HepG2 (cell line): Measurements from ENCODE around the gene STK25. TPM values are rescaled to one million over a fixed set of nuclear protein-coding genes. Genes with fewer than 3 reads are reported as not detected.
A peak's percentile ranks its signal among the peaks of the same experiment; 100 is the strongest.

ENCODE experiments used
- ATAC-seq: fragments of 200-7000 bp; cut with Tn5 transposase; 3 replicates; pipeline ENCODE4 v1.9.1; 2020; ENCODE audit warnings: mild to moderate bottlenecking, moderate library complexity
- BruUV-seq: library from RNA; stranded (reverse); fragments of 400-500 nt; replicated peaks from 2 replicates; lab custom pipeline; 2021; lab: Mats Ljungman, UMichigan
- CTCF ChIA-PET: fragments of 300-600 bp; formaldehyde crosslinking; extraction: SDS; loops from one replicate; lab custom pipeline; 2021; ENCODE audit warnings: low total read pairs, inconsistent platforms, low intra/inter-chr PET ratio; lab: Yijun Ruan, JAX
- POLR2A ChIA-PET: fragments of 350-600 bp; sonication (Branson Sonifier 250); formaldehyde crosslinking; loops from one replicate; lab custom pipeline; 2020; ENCODE audit warnings: antibody characterized with exemption, inconsistent platforms; lab: Yijun Ruan, JAX
- DNase-seq: peaks from one replicate; pipeline ENCODE4 v3.0.0-alpha.2; 2015; ENCODE audit warnings: low spot score
- FAIRE-seq: peaks from 3 replicates; lab custom pipeline; 2011; peaks lifted over from hg19 to GRCh38; lab: Jason Lieb, UNC
- H2AFZ ChIP-seq: one replicate; pipeline ENCODE4 v1.6.1; 2011; ENCODE audit warnings: low read length, inconsistent platforms
- H3K27ac ChIP-seq: fragments of 300-600 bp; 3 replicates; pipeline ENCODE4 v1.8.0; 2011; ENCODE audit warnings: mixed run types, mild to moderate bottlenecking, mixed read lengths, low read length, inconsistent platforms; ENCODE audit not compliant: insufficient read depth; ENCODE audit errors: extremely low read length
- H3K27me3 ChIP-seq, 2 experiments: fragments of 200-600 bp in 1 of 2; 2 replicates in 1 of 2; 3 replicates in 1 of 2; pipeline versions ENCODE4 v1.6.0 to v1.8.0; 2011; ENCODE audit warnings: low read length in 2 of 2, mild to moderate bottlenecking in 2 of 2, moderate library complexity in 2 of 2, inconsistent platforms in 1 of 2; ENCODE audit not compliant: insufficient read depth in 2 of 2, control insufficient read depth in 1 of 2
- H3K36me3 ChIP-seq, 2 experiments: fragments of 200-600 bp in 1 of 2; replicated peaks in 1 of 2; 2 replicates in 1 of 2; 3 replicates in 1 of 2; pipeline versions ENCODE4 v1.5.1 to v1.8.0; 2011; ENCODE audit warnings: low read length in 2 of 2, inconsistent platforms in 1 of 2; ENCODE audit not compliant: insufficient read depth in 2 of 2, control insufficient read depth in 1 of 2
- H3K4me1 ChIP-seq: 2 replicates; pipeline ENCODE4 v1.5.1; 2012; ENCODE audit warnings: low read length, inconsistent platforms; ENCODE audit not compliant: insufficient read depth
- H3K4me2 ChIP-seq: 2 replicates; pipeline ENCODE4 v1.6.0; 2011; ENCODE audit warnings: low read depth, low read length, inconsistent platforms
- H3K4me3 ChIP-seq, 3 experiments: fragments of 200-600 bp in 1 of 3; sonication (generic), shearing (Covaris generic) in 1 of 3; replicated peaks in 1 of 3; 2 replicates each; pipeline ENCODE4 v1.5.1; 2011 to 2016; ENCODE audit warnings: low read length in 3 of 3, inconsistent platforms in 2 of 3, low read depth in 2 of 3, mild to moderate bottlenecking in 2 of 3, control low read depth in 1 of 3, mixed read lengths in 1 of 3; ENCODE audit not compliant: insufficient read depth in 1 of 3
- H3K79me2 ChIP-seq: one replicate; pipeline ENCODE4 v1.6.1; 2011; ENCODE audit warnings: low read length, inconsistent platforms; ENCODE audit not compliant: insufficient read depth
- H3K9ac ChIP-seq: 2 replicates; pipeline ENCODE4 v1.6.0; 2011; ENCODE audit warnings: mild to moderate bottlenecking, low read depth, low read length, inconsistent platforms; ENCODE audit not compliant: insufficient read depth
- H3K9me3 ChIP-seq: 2 replicates; pipeline ENCODE4 v1.5.1; 2012; ENCODE audit warnings: mild to moderate bottlenecking, low read length
- H4K20me1 ChIP-seq: 2 replicates; pipeline ENCODE4 v1.6.0; 2011; ENCODE audit warnings: inconsistent platforms, mild to moderate bottlenecking, low read length, moderate library complexity; ENCODE audit not compliant: insufficient read depth
- EED ChIP-seq: sonication (generic); formaldehyde crosslinking; IDR thresholded peaks from 2 replicates; pipeline ENCODE4 v1.5.0; 2020; ENCODE audit warnings: mild to moderate bottlenecking, missing genetic modification reagents
- RBFOX2 ChIP-seq: fragments of 200-400 bp; formaldehyde crosslinking; IDR thresholded peaks from 2 replicates; pipeline ENCODE4 v1.6.1; 2017; ENCODE audit warnings: low read depth, mild to moderate bottlenecking, low read length
- RXRA ChIP-seq: sonication (generic); formaldehyde crosslinking; IDR thresholded peaks from 2 replicates; pipeline ENCODE4 v1.5.1; 2020; ENCODE audit warnings: missing genetic modification reagents
- SMAD9 ChIP-seq: sonication (generic); formaldehyde crosslinking; IDR thresholded peaks from 2 replicates; pipeline ENCODE4 v1.5.1; 2020; ENCODE audit warnings: mild to moderate bottlenecking, missing genetic modification reagents
- ZC3H13 ChIP-seq: sonication (generic); formaldehyde crosslinking; IDR thresholded peaks from 2 replicates; pipeline ENCODE4 v1.8.1; 2023; ENCODE audit warnings: mild to moderate bottlenecking, missing genetic modification reagents, moderate library complexity
- ZMAT5 ChIP-seq: sonication (generic); formaldehyde crosslinking; IDR thresholded peaks from 2 replicates; pipeline ENCODE4 v1.5.0; 2020; ENCODE audit warnings: mild to moderate bottlenecking, low read depth, missing genetic modification reagents, borderline replicate concordance
- WGBS: methylation state at CpG from one replicate; pipeline ENCODE4 v1.1.6; 2017; ENCODE audit warnings: low lambda C conversion rate; 5-methylcytosine and 5-hydroxymethylcytosine counted together
- in situ Hi-C: cut with HindIII; loops from 2 replicates; pipeline ENCODE4 v1.10.0; 2017; ENCODE audit warnings: low pct_unique_long_range_greater_than_20kb; ENCODE audit not compliant: extremely low pct_ligation_motif_present
- intact Hi-C: fragments of 100-400 bp; cut with micrococcal nuclease; formaldehyde crosslinking; loops from one replicate; pipeline ENCODE4 v1.10.0; 2022; ENCODE audit not compliant: unreplicated experiment
- polyA plus RNA-seq, 8 experiments: library from polyadenylated mRNA; depleted of rRNA in 3 of 8; stranded (reverse) in 7 of 8; unstranded in 1 of 8; fragments of >200 nt; fragmentation: Illumina TruSeq in 4 of 8; extraction: Trizol in 4 of 8; gene quantifications; 2 replicates each; pipeline versions ENCODE4 v1.2.1 to v1.2.3, GENCODE V29; 2011 to 2016; ENCODE audit warnings: low read depth in 4 of 8, missing spikeins in 1 of 8, mixed read lengths in 1 of 8; ENCODE audit not compliant: insufficient read depth in 1 of 8
- total RNA-seq, 5 experiments: library from RNA; depleted of rRNA; stranded (reverse); fragments of >200 nt; fragmentation: Illumina TruSeq; extraction: Trizol; gene quantifications; 2 replicates each; pipeline ENCODE4 v1.2.3, GENCODE V29; 2016; ENCODE audit warnings: low read depth in 1 of 5
- TF ChIP-seq, protein P1 (sequence below): sonication (generic); formaldehyde crosslinking; IDR thresholded peaks from 2 replicates; pipeline ENCODE4 v1.5.1; 2020; ENCODE audit warnings: mild to moderate bottlenecking, missing genetic modification reagents, moderate library complexity
- TF ChIP-seq, protein P2 (sequence below): sonication (generic); formaldehyde crosslinking; IDR thresholded peaks from 2 replicates; pipeline ENCODE4 v1.5.0; 2020; ENCODE audit warnings: mild to moderate bottlenecking, missing genetic modification reagents, moderate library complexity
- TF ChIP-seq, protein P3 (sequence below): IDR thresholded peaks from 2 replicates; pipeline ENCODE4 v1.6.1; 2016; ENCODE audit warnings: missing compliant biosample characterization, missing genetic modification reagents, borderline replicate concordance
- TF ChIP-seq, protein P4 (sequence below): sonication (generic); formaldehyde crosslinking; IDR thresholded peaks from 2 replicates; pipeline ENCODE4 v1.4.0; 2020; ENCODE audit warnings: missing genetic modification reagents
- TF ChIP-seq, protein P5 (sequence below): IDR thresholded peaks from 2 replicates; pipeline ENCODE4 v1.6.1; 2018; ENCODE audit warnings: missing genetic modification reagents, mild to moderate bottlenecking, missing compliant biosample characterization

STK25 gene
- total and polyA plus RNA-seq, 2 of the 13 experiments (the other 11 are each of a cell fraction or from before 2014, with no cell fraction given): 177 to 481 TPM

GRCh38 chr2:241503776-241504392, 4.5 kb downstream of the STK25 start (continued):
- TF ChIP-seq, protein P1, sequence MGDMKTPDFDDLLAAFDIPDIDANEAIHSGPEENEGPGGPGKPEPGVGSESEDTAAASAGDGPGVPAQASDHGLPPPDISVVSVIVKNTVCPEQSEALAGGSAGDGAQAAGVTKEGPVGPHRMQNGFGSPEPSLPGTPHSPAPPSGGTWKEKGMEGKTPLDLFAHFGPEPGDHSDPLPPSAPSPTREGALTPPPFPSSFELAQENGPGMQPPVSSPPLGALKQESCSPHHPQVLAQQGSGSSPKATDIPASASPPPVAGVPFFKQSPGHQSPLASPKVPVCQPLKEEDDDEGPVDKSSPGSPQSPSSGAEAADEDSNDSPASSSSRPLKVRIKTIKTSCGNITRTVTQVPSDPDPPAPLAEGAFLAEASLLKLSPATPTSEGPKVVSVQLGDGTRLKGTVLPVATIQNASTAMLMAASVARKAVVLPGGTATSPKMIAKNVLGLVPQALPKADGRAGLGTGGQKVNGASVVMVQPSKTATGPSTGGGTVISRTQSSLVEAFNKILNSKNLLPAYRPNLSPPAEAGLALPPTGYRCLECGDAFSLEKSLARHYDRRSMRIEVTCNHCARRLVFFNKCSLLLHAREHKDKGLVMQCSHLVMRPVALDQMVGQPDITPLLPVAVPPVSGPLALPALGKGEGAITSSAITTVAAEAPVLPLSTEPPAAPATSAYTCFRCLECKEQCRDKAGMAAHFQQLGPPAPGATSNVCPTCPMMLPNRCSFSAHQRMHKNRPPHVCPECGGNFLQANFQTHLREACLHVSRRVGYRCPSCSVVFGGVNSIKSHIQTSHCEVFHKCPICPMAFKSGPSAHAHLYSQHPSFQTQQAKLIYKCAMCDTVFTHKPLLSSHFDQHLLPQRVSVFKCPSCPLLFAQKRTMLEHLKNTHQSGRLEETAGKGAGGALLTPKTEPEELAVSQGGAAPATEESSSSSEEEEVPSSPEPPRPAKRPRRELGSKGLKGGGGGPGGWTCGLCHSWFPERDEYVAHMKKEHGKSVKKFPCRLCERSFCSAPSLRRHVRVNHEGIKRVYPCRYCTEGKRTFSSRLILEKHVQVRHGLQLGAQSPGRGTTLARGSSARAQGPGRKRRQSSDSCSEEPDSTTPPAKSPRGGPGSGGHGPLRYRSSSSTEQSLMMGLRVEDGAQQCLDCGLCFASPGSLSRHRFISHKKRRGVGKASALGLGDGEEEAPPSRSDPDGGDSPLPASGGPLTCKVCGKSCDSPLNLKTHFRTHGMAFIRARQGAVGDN (CRISPR knock-in tag): peak; percentile 69
- TF ChIP-seq RXRA (CRISPR knock-in tag) (peak; percentile 32; the same call in 1 of the 2 replicates), ZC3H13 (no peak), RBFOX2 (0 out of 2 replicates have a peak, but pooled peaks have one; percentile 46)
- TF ChIP-seq, protein P2, sequence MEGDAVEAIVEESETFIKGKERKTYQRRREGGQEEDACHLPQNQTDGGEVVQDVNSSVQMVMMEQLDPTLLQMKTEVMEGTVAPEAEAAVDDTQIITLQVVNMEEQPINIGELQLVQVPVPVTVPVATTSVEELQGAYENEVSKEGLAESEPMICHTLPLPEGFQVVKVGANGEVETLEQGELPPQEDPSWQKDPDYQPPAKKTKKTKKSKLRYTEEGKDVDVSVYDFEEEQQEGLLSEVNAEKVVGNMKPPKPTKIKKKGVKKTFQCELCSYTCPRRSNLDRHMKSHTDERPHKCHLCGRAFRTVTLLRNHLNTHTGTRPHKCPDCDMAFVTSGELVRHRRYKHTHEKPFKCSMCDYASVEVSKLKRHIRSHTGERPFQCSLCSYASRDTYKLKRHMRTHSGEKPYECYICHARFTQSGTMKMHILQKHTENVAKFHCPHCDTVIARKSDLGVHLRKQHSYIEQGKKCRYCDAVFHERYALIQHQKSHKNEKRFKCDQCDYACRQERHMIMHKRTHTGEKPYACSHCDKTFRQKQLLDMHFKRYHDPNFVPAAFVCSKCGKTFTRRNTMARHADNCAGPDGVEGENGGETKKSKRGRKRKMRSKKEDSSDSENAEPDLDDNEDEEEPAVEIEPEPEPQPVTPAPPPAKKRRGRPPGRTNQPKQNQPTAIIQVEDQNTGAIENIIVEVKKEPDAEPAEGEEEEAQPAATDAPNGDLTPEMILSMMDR (CRISPR knock-in tag): peak; percentile 34

DNA sequence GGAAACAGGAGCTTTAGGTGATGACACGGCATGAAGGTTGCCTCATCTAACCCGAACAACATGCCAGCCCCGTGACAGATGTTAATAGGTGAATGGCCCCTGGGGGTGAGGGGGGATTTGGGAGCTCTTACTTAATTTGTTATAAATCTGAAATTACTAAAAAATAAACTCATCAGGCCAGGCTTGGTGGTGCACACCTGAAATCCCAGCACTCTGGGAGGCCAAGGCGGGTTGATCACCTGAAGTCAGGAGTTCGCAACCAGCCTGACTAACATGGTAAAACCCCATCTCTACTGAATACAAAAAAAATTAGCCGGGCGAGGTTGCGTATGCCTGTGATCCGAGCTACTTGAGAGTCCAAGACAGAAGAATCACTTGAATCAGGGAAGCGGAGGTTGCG, 6.1 kb downstream of the STK25 start:
- CTCF ChIA-PET: no interaction called here
- H3K4me1 ChIP-seq: peaks cover 35% of the 10 kb centered on the region
- WGBS: 98% methylated on average over 11 of the region's 11 CpGs
- POLR2A ChIA-PET: interaction anchor here (0.7 to 1.1 kb wide), 2 partner anchors 9 to 50 kb away, joined by 3 read pairs; no protein-coding TSS in a partner anchor
- no peaks in the 10 kb centered on the region for H3K27me3 ChIP-seq
- DNase-seq: no peak
- peaks cover 57% of the 10 kb centered on the region for H3K79me2 ChIP-seq
- intact Hi-C loops: loop anchor here (10.0 kb wide), 1 partner anchor 147 kb away; the partner anchor contains the start of gene FARP2
- FAIRE-seq: no peak
- H3K36me3 ChIP-seq: peaks cover 30 to 44% of the 10 kb centered on the region in 2 experiments
- no peak overlapping the region for H2AFZ ChIP-seq
- no peak for ATAC-seq
- no peaks in the 10 kb centered on the region for H3K9me3 ChIP-seq
- no TSS peak for BruUV-seq
- H3K4me2 ChIP-seq: no peak overlapping the region
- in situ Hi-C loops: no loop called here
- no peak overlapping the region for H3K27ac ChIP-seq
- no peak overlapping the region for H3K9ac ChIP-seq
- no peak overlapping the region for H3K4me3 ChIP-seq
- H4K20me1 ChIP-seq: peaks cover 34% of the 10 kb centered on the region; the same call in 1 of the 2 replicates
- TF ChIP-seq, protein P3, sequence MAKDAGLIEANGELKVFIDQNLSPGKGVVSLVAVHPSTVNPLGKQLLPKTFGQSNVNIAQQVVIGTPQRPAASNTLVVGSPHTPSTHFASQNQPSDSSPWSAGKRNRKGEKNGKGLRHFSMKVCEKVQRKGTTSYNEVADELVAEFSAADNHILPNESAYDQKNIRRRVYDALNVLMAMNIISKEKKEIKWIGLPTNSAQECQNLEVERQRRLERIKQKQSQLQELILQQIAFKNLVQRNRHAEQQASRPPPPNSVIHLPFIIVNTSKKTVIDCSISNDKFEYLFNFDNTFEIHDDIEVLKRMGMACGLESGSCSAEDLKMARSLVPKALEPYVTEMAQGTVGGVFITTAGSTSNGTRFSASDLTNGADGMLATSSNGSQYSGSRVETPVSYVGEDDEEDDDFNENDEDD (CRISPR knock-in tag): no peak
- TF ChIP-seq, protein P4, sequence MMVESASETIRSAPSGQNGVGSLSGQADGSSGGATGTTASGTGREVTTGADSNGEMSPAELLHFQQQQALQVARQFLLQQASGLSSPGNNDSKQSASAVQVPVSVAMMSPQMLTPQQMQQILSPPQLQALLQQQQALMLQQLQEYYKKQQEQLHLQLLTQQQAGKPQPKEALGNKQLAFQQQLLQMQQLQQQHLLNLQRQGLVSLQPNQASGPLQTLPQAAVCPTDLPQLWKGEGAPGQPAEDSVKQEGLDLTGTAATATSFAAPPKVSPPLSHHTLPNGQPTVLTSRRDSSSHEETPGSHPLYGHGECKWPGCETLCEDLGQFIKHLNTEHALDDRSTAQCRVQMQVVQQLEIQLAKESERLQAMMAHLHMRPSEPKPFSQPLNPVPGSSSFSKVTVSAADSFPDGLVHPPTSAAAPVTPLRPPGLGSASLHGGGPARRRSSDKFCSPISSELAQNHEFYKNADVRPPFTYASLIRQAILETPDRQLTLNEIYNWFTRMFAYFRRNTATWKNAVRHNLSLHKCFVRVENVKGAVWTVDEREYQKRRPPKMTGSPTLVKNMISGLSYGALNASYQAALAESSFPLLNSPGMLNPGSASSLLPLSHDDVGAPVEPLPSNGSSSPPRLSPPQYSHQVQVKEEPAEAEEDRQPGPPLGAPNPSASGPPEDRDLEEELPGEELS (CRISPR knock-in tag): no peak
- TF ChIP-seq EED (CRISPR knock-in tag) (no peak), ZMAT5 (CRISPR knock-in tag) (no peak), SMAD9 (CRISPR knock-in tag) (no peak)
- TF ChIP-seq, protein P5, sequence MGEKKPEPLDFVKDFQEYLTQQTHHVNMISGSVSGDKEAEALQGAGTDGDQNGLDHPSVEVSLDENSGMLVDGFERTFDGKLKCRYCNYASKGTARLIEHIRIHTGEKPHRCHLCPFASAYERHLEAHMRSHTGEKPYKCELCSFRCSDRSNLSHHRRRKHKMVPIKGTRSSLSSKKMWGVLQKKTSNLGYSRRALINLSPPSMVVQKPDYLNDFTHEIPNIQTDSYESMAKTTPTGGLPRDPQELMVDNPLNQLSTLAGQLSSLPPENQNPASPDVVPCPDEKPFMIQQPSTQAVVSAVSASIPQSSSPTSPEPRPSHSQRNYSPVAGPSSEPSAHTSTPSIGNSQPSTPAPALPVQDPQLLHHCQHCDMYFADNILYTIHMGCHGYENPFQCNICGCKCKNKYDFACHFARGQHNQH (CRISPR knock-in tag): no peak
